ENCODE measurements around the gene FLNB.

The FLNB gene

GRCh38 chr3:58214484-58215316, 206.5 kb downstream of the FLNB start:
- Histone ChIP-seq H3K27me3 (ENCODE audit: insufficient read depth, poor library complexity, severe bottlenecking) (no peaks in the 10 kb centered on the region), H3K4me1 (ENCODE audit: insufficient read depth, poor library complexity, severe bottlenecking) (peaks cover 29% of the 10 kb centered on the region), H3K4me3 (ENCODE audit: severe bottlenecking) (no peak overlapping the region), H3K36me3 (ENCODE audit: low read depth) (no peaks in the 10 kb centered on the region), H3K9me3 (ENCODE audit: severe bottlenecking) (no peaks in the 10 kb centered on the region), H3K27ac (ENCODE audit: poor library complexity, severe bottlenecking) (peak overlapping the region; percentile 64)
- peak; percentile 85 for ATAC-seq (ENCODE audit: low read depth)
- TF ChIP-seq CTCF (IDR thresholded peaks at IDR 0.05; ENCODE audit: poor library complexity, severe bottlenecking) = peak; percentile 17
- DNase-seq (ENCODE audit: low spot score) = peak; percentile 83

GRCh38 chr3:58215317-58216025, 207.2 kb downstream of the FLNB start:
- no peaks in the 10 kb centered on the region for H3K9me3 ChIP-seq (ENCODE audit: severe bottlenecking)
- H3K27me3 ChIP-seq (ENCODE audit: insufficient read depth, poor library complexity, severe bottlenecking) = no peaks in the 10 kb centered on the region
- H3K4me1 ChIP-seq (ENCODE audit: insufficient read depth, poor library complexity, severe bottlenecking) = peaks cover 29% of the 10 kb centered on the region
- no peaks in the 10 kb centered on the region for H3K36me3 ChIP-seq (ENCODE audit: low read depth)
- H3K4me3 ChIP-seq (ENCODE audit: severe bottlenecking) = no peak overlapping the region
- peak overlapping the region; percentile 64 for H3K27ac ChIP-seq (ENCODE audit: poor library complexity, severe bottlenecking)
- no peak for TF ChIP-seq CTCF (IDR thresholded peaks at IDR 0.05; ENCODE audit: poor library complexity, severe bottlenecking)
- DNase-seq (ENCODE audit: low spot score) (no peak), ATAC-seq (ENCODE audit: low read depth) (no peak)

GRCh38 chr3:58216496-58217195, 208.4 kb downstream of the FLNB start:
- H3K27ac ChIP-seq (ENCODE audit: poor library complexity, severe bottlenecking) = peak overlapping the region; percentile 28
- TF ChIP-seq CTCF (IDR thresholded peaks at IDR 0.05; ENCODE audit: poor library complexity, severe bottlenecking) = no peak
- no peak for DNase-seq (ENCODE audit: low spot score)
- H3K4me1 ChIP-seq (ENCODE audit: insufficient read depth, poor library complexity, severe bottlenecking) = peaks cover 30% of the 10 kb centered on the region
- no peak overlapping the region for H3K4me3 ChIP-seq (ENCODE audit: severe bottlenecking)
- no peaks in the 10 kb centered on the region for H3K27me3 ChIP-seq (ENCODE audit: insufficient read depth, poor library complexity, severe bottlenecking)
- no peaks in the 10 kb centered on the region for H3K36me3 ChIP-seq (ENCODE audit: low read depth)
- 0 out of 3 replicates have a peak, but pooled peaks have one; percentile 12 for ATAC-seq (ENCODE audit: low read depth)
- no peaks in the 10 kb centered on the region for H3K9me3 ChIP-seq (ENCODE audit: severe bottlenecking)

- ATAC-seq (ENCODE audit: low read depth) (peak; percentile 56), DNase-seq (ENCODE audit: low spot score) (peak; percentile 76)
- TF ChIP-seq CTCF (IDR thresholded peaks at IDR 0.05; ENCODE audit: poor library complexity, severe bottlenecking) = peak; percentile 94
- Histone ChIP-seq H3K36me3 (ENCODE audit: low read depth) (no peaks in the 10 kb centered on the region), H3K9me3 (ENCODE audit: severe bottlenecking) (no peaks in the 10 kb centered on the region), H3K4me3 (ENCODE audit: severe bottlenecking) (no peak overlapping the region), H3K27ac (ENCODE audit: poor library complexity, severe bottlenecking) (peak overlapping the region; percentile 28), H3K4me1 (ENCODE audit: insufficient read depth, poor library complexity, severe bottlenecking) (peaks cover 35% of the 10 kb centered on the region), H3K27me3 (ENCODE audit: insufficient read depth, poor library complexity, severe bottlenecking) (no peaks in the 10 kb centered on the region)
Observed at GRCh38 chr3:58217209-58217811, 209.1 kb downstream of the FLNB start.
